Activated CD8-positive, alpha-beta memory T cell treated with anti-CD3 and anti-CD28 coated beads for 48 hours (primary cell): Measurements from ENCODE around the gene TBR1.

Source experiments
- DNase-seq, 3 experiments: peaks; one replicate each; pipeline ENCODE4 v3.0.0-alpha.2; 2020; ENCODE audit warnings: low read depth in 2 of 3, low spot score in 2 of 3

Gene TBR1

GRCh38 chr2:161426922-161427663 lies 11.0 kb downstream of the TBR1 start:
- DNase-seq = no peak

GRCh38 chr2:161427664-161428587 lies 11.8 kb downstream of the TBR1 start:
- no peak for DNase-seq

GRCh38 chr2:161430386-161430785 lies 14.3 kb downstream of the TBR1 start:
- no peak for DNase-seq

- DNase-seq = no peak
Measured at GRCh38 chr2:161432107-161432506, 16.0 kb downstream of the TBR1 start.

- no peak for DNase-seq
Measured at GRCh38 chr2:161434118-161434517, 18.0 kb downstream of the TBR1 start.

GRCh38 chr2:161436411-161436810 lies 20.3 kb downstream of the TBR1 start:
- no peak for DNase-seq

- no peak for DNase-seq
Measured at GRCh38 chr2:161438598-161438997, 22.5 kb downstream of the TBR1 start.

- DNase-seq = no peak
Measured at GRCh38 chr2:161445097-161445496, 29.0 kb downstream of the TBR1 start.

- no peak for DNase-seq
Measured at GRCh38 chr2:161448431-161448830, 32.3 kb downstream of the TBR1 start.

GRCh38 chr2:161471631-161472030 lies 55.5 kb downstream of the TBR1 start:
- no peak for DNase-seq

- no peak for DNase-seq
Measured at GRCh38 chr2:161474920-161475319, 58.8 kb downstream of the TBR1 start.
